Lung (tissue), 12 donors: ENCODE measurements around the gene NIPBL. TPM values are rescaled to one million over a fixed set of nuclear protein-coding genes. Genes with fewer than 3 reads are reported as not detected.
A peak's percentile ranks its signal among the peaks of the same experiment; 100 is the strongest.
"Not testable (repeated sequence)": the region's sequence is repeated elsewhere in the genome, so short reads cannot be mapped to it uniquely, and the experiment has no call there.

Source experiments
- ATAC-seq: fragments of 200-7000 bp; cut with Tn5 transposase; one replicate; pipeline ENCODE4 v1.9.1; 2020; ENCODE audit warnings: moderate number of reproducible peaks; ENCODE audit not compliant: insufficient read depth, low FRiP score
- DNase-seq, 3 donors: peaks; one replicate each; pipeline ENCODE4 v3.0.0-alpha.2; 2013 to 2017
- H3K27ac ChIP-seq, 2 donors: one replicate each; pipeline ENCODE4 v1.5.1; 2013; ENCODE audit warnings: mild to moderate bottlenecking in 2 of 2, moderate library complexity in 2 of 2, control low read depth in 1 of 2, inconsistent platforms in 1 of 2, low read depth in 1 of 2, low read length in 1 of 2
- H3K27me3 ChIP-seq, 3 donors: one replicate each; pipeline ENCODE4 v1.5.1; 2013; ENCODE audit warnings: low read length in 2 of 3; ENCODE audit not compliant: control insufficient read depth in 3 of 3, insufficient read depth in 3 of 3
- H3K36me3 ChIP-seq, 4 donors: one replicate each; pipeline ENCODE4 v1.5.1; 2013; ENCODE audit warnings: low read length in 4 of 4, mild to moderate bottlenecking in 1 of 4, moderate library complexity in 1 of 4; ENCODE audit not compliant: control insufficient read depth in 4 of 4, insufficient read depth in 4 of 4
- H3K4me1 ChIP-seq, 5 donors: one replicate each; pipeline ENCODE4 v1.5.1; 2013; ENCODE audit warnings: low read length in 5 of 5, mild to moderate bottlenecking in 2 of 5, moderate library complexity in 1 of 5; ENCODE audit not compliant: control insufficient read depth in 5 of 5, insufficient read depth in 5 of 5
- H3K4me3 ChIP-seq: one replicate; pipeline ENCODE4 v1.5.1; 2013; ENCODE audit warnings: mild to moderate bottlenecking, control low read depth, moderate library complexity
- H3K9ac ChIP-seq, 2 donors: one replicate each; pipeline ENCODE4 v1.5.1; 2013; ENCODE audit warnings: low read length in 2 of 2, control low read depth in 1 of 2; ENCODE audit not compliant: insufficient read depth in 1 of 2
- H3K9me3 ChIP-seq, 4 donors: one replicate each; pipeline ENCODE4 v1.5.1; 2013; ENCODE audit warnings: low read length in 3 of 4, mild to moderate bottlenecking in 1 of 4, moderate library complexity in 1 of 4; ENCODE audit not compliant: control insufficient read depth in 4 of 4, insufficient read depth in 3 of 4
- CTCF ChIP-seq: IDR thresholded peaks from 2 replicates; pipeline ENCODE4 v1.5.1; 2012; ENCODE audit warnings: mild to moderate bottlenecking; ENCODE audit errors: control extremely low read depth, extremely low read depth
- WGBS, 2 donors: extraction: QIAGEN DNeasy Blood & Tissue Kit; methylation state at CpG; one replicate each; pipeline ENCODE4 v1.1.7; 2013; 5-methylcytosine and 5-hydroxymethylcytosine counted together
- polyA plus RNA-seq, 2 donors: library from polyadenylated mRNA; stranded (reverse); fragments of 200-250 nt; gene quantifications; one replicate each; pipeline ENCODE4 v1.2.1, GENCODE V29; 2013
- total RNA-seq, 2 donors: library from RNA; depleted of rRNA in 1 of 2; stranded (reverse); fragments of >200 nt in 1 of 2; gene quantifications; one replicate each; pipeline ENCODE4 v1.2.1, GENCODE V29; 2014 to 2021
- donor health status: control.
- donor health status: control.
- donor health status: Bipolar disorder and iron deficiency.
- donor health status: healthy.
- donor health status: DM: yes; HTN: yes; CAD: no.

Gene NIPBL
- total and polyA plus RNA-seq, 4 donors: 13.7 to 124 (median 32.4) TPM

- no peak overlapping the region for H3K4me3 ChIP-seq
- WGBS, 2 donors: 78 to 84% methylated on average over 6 of the region's 6 CpGs
- ATAC-seq (no peak), DNase-seq (no peak)
- H3K27ac ChIP-seq: no peak overlapping the region
- no peaks in the 10 kb centered on the region for H3K4me1 ChIP-seq
- no peak for TF ChIP-seq CTCF
- no peak overlapping the region for H3K9ac ChIP-seq
- H3K36me3 ChIP-seq: peaks cover 3 to 15% (median 9%) of the 10 kb centered on the region in 4 donors
- H3K27me3 ChIP-seq: no peaks in the 10 kb centered on the region
- H3K9me3 ChIP-seq: no peaks in the 10 kb centered on the region
Observed at GRCh38 chr5:37005252-37005651, 128.7 kb downstream of the NIPBL start.

GRCh38 chr5:37005946-37006540 is 129.5 kb downstream of the NIPBL start:
- no peaks in the 10 kb centered on the region for H3K4me1 ChIP-seq
- ATAC-seq (no peak), DNase-seq (peak in 2 of 3 donors; percentile 48 to 57)
- H3K9me3 ChIP-seq: no peaks in the 10 kb centered on the region
- 56 to 64% methylated on average over 5 of the region's 5 CpGs for WGBS, 2 donors
- no peak overlapping the region for H3K4me3 ChIP-seq
- H3K9ac ChIP-seq: no peak overlapping the region
- H3K27me3 ChIP-seq: no peaks in the 10 kb centered on the region
- TF ChIP-seq CTCF: peak; percentile 31
- no peak overlapping the region for H3K27ac ChIP-seq
- peaks cover 3 to 15% (median 9%) of the 10 kb centered on the region in 4 donors for H3K36me3 ChIP-seq

GRCh38 chr5:37013181-37013580 is 136.6 kb downstream of the NIPBL start:
- peaks cover 7 to 21% (median 8%) of the 10 kb centered on the region in 4 donors for H3K36me3 ChIP-seq
- ATAC-seq: not testable (repeated sequence)

GRCh38 chr5:37014321-37014720 is 137.8 kb downstream of the NIPBL start:
- Histone ChIP-seq H3K27me3 (no peaks in the 10 kb centered on the region), H3K4me1 (no peaks in the 10 kb centered on the region), H3K4me3 (no peak overlapping the region), H3K9ac (no peak overlapping the region), H3K27ac (no peak overlapping the region), H3K9me3 (no peaks in the 10 kb centered on the region), H3K36me3 (peaks cover 4 to 18% (median 10%) of the 10 kb centered on the region in 4 donors)
- no peak for DNase-seq
- no peak for ATAC-seq
- TF ChIP-seq CTCF: no peak

More at GRCh38 chr5:37013181-37013580, 136.6 kb downstream of the NIPBL start:
- not testable (repeated sequence) for H3K27ac ChIP-seq, DNase-seq, H3K9me3 ChIP-seq, H3K4me1 ChIP-seq, H3K9ac ChIP-seq, H3K27me3 ChIP-seq, H3K4me3 ChIP-seq
- 97 to 98% methylated on average over 18 to 34 of the region's 34 CpGs for WGBS, 2 donors
